H1 (cell line): Measurements from ENCODE around the gene TACR2. TPM values are rescaled to one million over a fixed set of nuclear protein-coding genes. Genes with fewer than 3 reads are reported as not detected.

Experiments used
- polyA plus RNA-seq, 7 experiments: library from polyadenylated mRNA; depleted of rRNA in 3 of 7; stranded (reverse) in 5 of 7; unstranded in 2 of 7; fragments of >200 nt in 5 of 7; fragments of 200-250 nt in 2 of 7; gene quantifications; 1 replicate in 5 of 7; 2 replicates in 1 of 7; 4 replicates in 1 of 7; pipeline versions ENCODE4 v1.2.1 to v1.2.3, GENCODE V29; 2011 to 2013; ENCODE audit warnings: missing spikeins in 2 of 7, mixed read lengths in 2 of 7
- total RNA-seq: library from RNA; stranded (reverse); fragmentation: NEBNext Ultra II Directional; extraction: Animal tissue kit (Norgen Biotek cat#: 25700); gene quantifications from 2 replicates; pipeline ENCODE4 v1.2.1, GENCODE V29; 2021

The TACR2 gene
- total and polyA plus RNA-seq, 2 of the 8 experiments (the other 6 are each of a cell fraction or from before 2014, with no cell fraction given), result 0.06 TPM; not detected in 1

Other genes starting within 250 kb of the TACR2 start
- 43.4 and 45.6 TPM in 2 replicates for gene SUPV3L1, start 236.7 kb downstream of the TACR2 start, total RNA-seq
- 22.0 and 34.6 TPM in 2 replicates for gene SUPV3L1, start 236.7 kb downstream of the TACR2 start, polyA plus RNA-seq (2011; rRNA removed)
- 0.11 and 0.78 TPM in 2 replicates for gene HKDC1, start 196.6 kb downstream of the TACR2 start, total RNA-seq
- gene HKDC1, start 196.6 kb downstream of the TACR2 start, polyA plus RNA-seq (2011; rRNA removed), result 0.05 and 0.12 TPM in 2 replicates
- gene HK1, start 138.4 kb downstream of the TACR2 start, total RNA-seq, result 237 and 247 TPM in 2 replicates
- 55.8 and 91.2 TPM in 2 replicates for gene HK1, start 138.4 kb downstream of the TACR2 start, polyA plus RNA-seq (2011; rRNA removed)
- gene TSPAN15, start 34.5 kb upstream of the TACR2 start, total RNA-seq, result 9.7 and 11.6 TPM in 2 replicates
- 20.0 and 20.9 TPM in 2 replicates for gene TSPAN15, start 34.5 kb upstream of the TACR2 start, polyA plus RNA-seq (2011; rRNA removed)
- gene NEUROG3, start 156.5 kb upstream of the TACR2 start, total RNA-seq, result 0.31 TPM in 1 of 2 replicates, not detected in the other
- 0.45 and 0.55 TPM in 2 replicates for gene NEUROG3, start 156.5 kb upstream of the TACR2 start, polyA plus RNA-seq (2011; rRNA removed)
- 18.6 and 19.3 TPM in 2 replicates for gene FAM241B, start 213.3 kb upstream of the TACR2 start, total RNA-seq
- gene FAM241B, start 213.3 kb upstream of the TACR2 start, polyA plus RNA-seq (2011; rRNA removed), result 29.2 and 30.1 TPM in 2 replicates